GM12874 (cell line): ENCODE measurements around the gene KRTDAP.

Experiments
- CTCF ChIP-seq: IDR thresholded peaks from 2 replicates; pipeline ENCODE4 v1.5.1; 2011; ENCODE audit warnings: low read depth, mild to moderate bottlenecking, control low read depth, low read length, moderate library complexity; ENCODE audit not compliant: insufficient read depth

Gene KRTDAP

GRCh38 chr19:35529241-35530218 lies 39.3 kb upstream of the KRTDAP start:
- TF ChIP-seq CTCF: no peak

GRCh38 chr19:35528218-35529038 lies 38.2 kb upstream of the KRTDAP start, which contains the start of gene SBSN:
TSS of gene SBSN (minus strand) at chr19:35528311. CDS start at chr19:35528281, 30 bp downstream.
- TF ChIP-seq CTCF: no peak

- TF ChIP-seq CTCF: no peak
These were observed 35.6 kb upstream of the KRTDAP start for GRCh38 chr19:35525873-35526272.

GRCh38 chr19:35524181-35524837 lies 34.0 kb upstream of the KRTDAP start:
- TF ChIP-seq CTCF: no peak

- no peak for TF ChIP-seq CTCF
These were observed 32.6 kb upstream of the KRTDAP start for GRCh38 chr19:35522745-35523327.

GRCh38 chr19:35521124-35521743 lies 31.0 kb upstream of the KRTDAP start:
- TF ChIP-seq CTCF: no peak
